Stomach (tissue), 9 donors: ENCODE data around the gene MACC1. TPM values are rescaled to one million over a fixed set of nuclear protein-coding genes. Genes with fewer than 3 reads are reported as not detected.

Experiments used
- DNase-seq, 2 donors: peaks; one replicate each; pipeline versions ENCODE4 v3.0.0 to v3.0.0-alpha.2; 2013 to 2019
- H3K27ac ChIP-seq, 5 donors: fragments of 200-600 bp in 4 of 5; sonication (generic) in 4 of 5; one replicate each; pipeline ENCODE4 v1.5.1; 2013 to 2019; ENCODE audit warnings: mild to moderate bottlenecking in 1 of 5, moderate library complexity in 1 of 5
- H3K27me3 ChIP-seq, 3 donors: fragments of 200-600 bp; sonication (generic); one replicate each; pipeline ENCODE4 v1.5.1; 2017 to 2019; ENCODE audit warnings: mixed run types in 1 of 3
- H3K36me3 ChIP-seq, 4 donors: fragments of 200-600 bp; sonication (generic); 1 replicate in 3 of 4; 2 replicates in 1 of 4; pipeline ENCODE4 v1.5.1; 2016 to 2019
- H3K4me1 ChIP-seq, 4 donors: fragments of 200-600 bp; sonication (generic); one replicate each; pipeline ENCODE4 v1.5.1; 2016 to 2019
- H3K4me3 ChIP-seq, 4 donors: fragments of 200-600 bp; sonication (generic) in 3 of 4; one replicate each; pipeline ENCODE4 v1.5.1; 2016 to 2019; ENCODE audit warnings: mild to moderate bottlenecking in 1 of 4
- H3K9me3 ChIP-seq, 4 donors: fragments of 200-600 bp; sonication (generic); one replicate each; pipeline ENCODE4 v1.5.1; 2016 to 2019
- CTCF ChIP-seq, 7 experiments: fragments of 450-650 bp in 4 of 7; fragments of 200-600 bp in 3 of 7; sonication (generic) in 3 of 7; IDR thresholded peaks; one replicate each; pipeline ENCODE4 v1.5.1; 2016 to 2019; ENCODE audit warnings: antibody characterized with exemption in 7 of 7, control low read depth in 2 of 7, mild to moderate bottlenecking in 1 of 7
- EP300 ChIP-seq: sonication (generic); formaldehyde crosslinking; IDR thresholded peaks from one replicate; pipeline ENCODE4 v1.6.1; 2017; ENCODE audit warnings: antibody characterized with exemption
- POLR2A ChIP-seq, 4 donors: fragments of 450-650 bp; IDR thresholded peaks; one replicate each; pipeline ENCODE4 v1.6.1; 2016; ENCODE audit warnings: antibody characterized with exemption in 4 of 4, control low read depth in 2 of 4, mild to moderate bottlenecking in 1 of 4, moderate library complexity in 1 of 4
- POLR2AphosphoS5 ChIP-seq, 3 donors: sonication (generic); formaldehyde crosslinking; IDR thresholded peaks; one replicate each; pipeline ENCODE4 v1.6.1; 2016; ENCODE audit warnings: antibody characterized with exemption in 3 of 3
- WGBS, 5 donors: extraction: QIAGEN DNeasy Blood & Tissue Kit in 3 of 5; methylation state at CpG; one replicate each; pipeline versions ENCODE4 v1.1.5 to v1.1.7; 2013 to 2018; 5-methylcytosine and 5-hydroxymethylcytosine counted together
- intact Hi-C: fragments of 100-400 bp; cut with DNase I; formaldehyde crosslinking; loops from one replicate; pipeline ENCODE4 v1.15.1; 2023; ENCODE audit warnings: low total_unique reads
- polyA plus RNA-seq, 3 donors: library from polyadenylated mRNA; stranded (reverse); fragments of 200-250 nt; gene quantifications; one replicate each; pipeline ENCODE4 v1.2.3, GENCODE V29; 2013
- total RNA-seq, 5 donors: library from RNA; depleted of rRNA; stranded (reverse); fragments of >200 nt; gene quantifications; one replicate each; pipeline versions ENCODE4 v1.1.0 to v1.2.3, GENCODE V29; 2014 to 2016
- donor health status: healthy with polysubstance abuse.
- donor health status: Bipolar disorder and iron deficiency.
- donor health status: healthy.

Gene MACC1
- total and polyA plus RNA-seq, 8 donors, result 0.76 to 41.7 (median 2.2) TPM; not detected in 1

- TF ChIP-seq CTCF (IDR thresholded peaks at IDR 0.05) (no peak), EP300 (no peak), POLR2A (IDR thresholded peaks at IDR 0.05) (no peak), POLR2AphosphoS5 (IDR thresholded peaks at IDR 0.05) (no peak)
- Histone ChIP-seq H3K27ac (no peak overlapping the region), H3K4me3 (no peak overlapping the region), H3K27me3 (no peaks in the 10 kb centered on the region), H3K36me3 (no peaks in the 10 kb centered on the region), H3K4me1 (no peaks in the 10 kb centered on the region), H3K9me3 (no peaks in the 10 kb centered on the region)
- intact Hi-C loops, result no loop called here
- 68 to 95% (median 91%) methylated on average over 1 of the region's 1 CpG for WGBS, 5 donors
- peak in 1 of 2 donors; percentile 34 for DNase-seq
These were observed 32.7 kb upstream of the MACC1 start for GRCh38 chr7:20249920-20250319.

GRCh38 chr7:20249376-20249775 is 32.2 kb upstream of the MACC1 start:
- Histone ChIP-seq H3K36me3 (no peaks in the 10 kb centered on the region), H3K4me1 (no peaks in the 10 kb centered on the region), H3K27ac (no peak overlapping the region), H3K27me3 (no peaks in the 10 kb centered on the region), H3K9me3 (no peaks in the 10 kb centered on the region), H3K4me3 (no peak overlapping the region)
- DNase-seq, result no peak
- intact Hi-C loops, result no loop called here
- no peak for TF ChIP-seq POLR2A (IDR thresholded peaks at IDR 0.05)
- TF ChIP-seq CTCF (IDR thresholded peaks at IDR 0.05), result no peak
- TF ChIP-seq EP300, result no peak
- no peak for TF ChIP-seq POLR2AphosphoS5 (IDR thresholded peaks at IDR 0.05)
- 67 to 74% (median 73%) methylated on average over 4 of the region's 4 CpGs for WGBS, 5 donors

- intact Hi-C loops, result no loop called here
- Histone ChIP-seq H3K36me3 (no peaks in the 10 kb centered on the region), H3K4me3 (no peak overlapping the region), H3K4me1 (no peaks in the 10 kb centered on the region), H3K27me3 (no peaks in the 10 kb centered on the region), H3K27ac (no peak overlapping the region), H3K9me3 (no peaks in the 10 kb centered on the region)
- no peak for TF ChIP-seq POLR2A (IDR thresholded peaks at IDR 0.05)
- TF ChIP-seq POLR2AphosphoS5 (IDR thresholded peaks at IDR 0.05), result no peak
- no peak for TF ChIP-seq CTCF (IDR thresholded peaks at IDR 0.05)
- TF ChIP-seq EP300, result no peak
- DNase-seq, result no peak
- 93 to 96% (median 94%) methylated on average over 5 of the region's 5 CpGs for WGBS, 5 donors
These were observed 29.1 kb upstream of the MACC1 start for GRCh38 chr7:20246236-20246635.

GRCh38 chr7:20244334-20245120 is 27.3 kb upstream of the MACC1 start:
- intact Hi-C loops, result no loop called here
- H3K9me3 ChIP-seq, result no peaks in the 10 kb centered on the region
- WGBS, 5 donors, result 55 to 72% (median 61%) methylated on average over 3 of the region's 3 CpGs

More at GRCh38 chr7:20244334-20245120, 27.3 kb upstream of the MACC1 start:
- no peak overlapping the region for H3K27ac ChIP-seq
- no peaks in the 10 kb centered on the region for H3K36me3 ChIP-seq
- DNase-seq, result no peak
- H3K27me3 ChIP-seq, result no peaks in the 10 kb centered on the region
- no peaks in the 10 kb centered on the region for H3K4me1 ChIP-seq
- H3K4me3 ChIP-seq, result no peak overlapping the region
- no peak for TF ChIP-seq CTCF (IDR thresholded peaks at IDR 0.05)
- TF ChIP-seq POLR2A (IDR thresholded peaks at IDR 0.05), result no peak
- no peak for TF ChIP-seq EP300
- TF ChIP-seq POLR2AphosphoS5 (IDR thresholded peaks at IDR 0.05), result no peak
